KOPT-K1 (cell line): ENCODE measurements around the gene CPSF7.

ENCODE experiments used
- H3K27ac ChIP-seq: fragments of 200-600 bp; sonication (generic); 2 replicates; pipeline ENCODE4 v1.5.1; 2016; ENCODE audit warnings: antibody characterized with exemption, mild to moderate bottlenecking, low read depth, low read length; ENCODE audit not compliant: poor library complexity, severe bottlenecking
- H3K36me3 ChIP-seq: fragments of 200-600 bp; sonication (generic); 2 replicates; pipeline ENCODE4 v1.5.1; 2017; ENCODE audit warnings: antibody characterized with exemption, mild to moderate bottlenecking, low read length, moderate library complexity; ENCODE audit not compliant: insufficient read depth
- H3K9me3 ChIP-seq: fragments of 200-600 bp; sonication (generic); 2 replicates; pipeline ENCODE4 v1.5.1; 2017; ENCODE audit warnings: antibody characterized with exemption, low read length, mild to moderate bottlenecking; ENCODE audit not compliant: insufficient read depth, poor library complexity, severe bottlenecking

The CPSF7 gene

DNA sequence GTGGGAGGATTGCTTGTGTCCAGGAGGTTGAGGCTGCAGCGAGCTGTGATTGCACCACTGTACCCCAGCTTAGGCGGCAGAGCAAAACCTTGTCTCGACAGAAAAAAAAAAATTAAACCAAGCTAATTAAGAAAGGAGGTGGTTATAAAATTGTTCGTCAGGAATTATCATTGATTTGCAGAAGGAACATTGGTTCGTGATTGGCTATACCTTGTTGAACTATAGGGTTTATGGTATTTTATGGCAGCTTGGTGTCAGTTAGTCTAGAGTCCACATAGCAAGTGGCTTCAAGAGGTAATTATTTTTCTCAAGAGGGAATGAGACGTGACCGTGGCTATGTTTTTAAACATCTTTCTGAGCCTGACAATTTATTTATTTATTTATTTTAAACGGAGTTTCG is 48.9 kb downstream of the CPSF7 start:
- no peak overlapping the region for H3K27ac ChIP-seq

DNA sequence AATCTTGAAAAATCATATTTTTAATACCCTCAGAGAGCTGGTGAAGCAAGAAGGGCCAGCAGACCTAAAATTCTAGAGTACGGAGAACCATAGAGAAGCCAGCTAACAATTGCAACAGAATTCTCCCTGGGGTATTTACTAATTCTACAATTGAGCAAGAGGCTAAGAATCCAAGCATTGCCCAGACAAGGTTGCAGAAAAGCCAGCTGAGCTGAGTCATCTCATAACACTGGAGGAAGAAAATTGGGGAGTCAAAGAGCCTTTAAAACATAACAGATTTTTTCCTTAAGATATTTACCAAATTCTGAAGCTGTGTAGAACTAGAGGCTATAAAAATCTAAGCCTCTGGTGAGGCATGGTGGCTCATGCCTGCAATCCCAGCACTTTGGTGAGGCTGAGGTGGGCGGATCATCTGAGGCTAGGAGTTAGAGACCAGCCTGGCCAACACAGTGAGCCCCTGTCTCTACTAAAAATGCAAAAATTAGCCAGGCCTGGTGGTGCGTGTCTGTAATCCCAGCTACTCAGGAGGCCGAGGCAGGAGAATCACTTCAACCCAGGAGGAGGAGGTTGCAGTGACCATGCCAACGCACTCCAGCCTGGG is 51.0 kb downstream of the CPSF7 start:
- Histone ChIP-seq H3K9me3 (peaks cover 15% of the 10 kb centered on the region), H3K27ac (no peak overlapping the region), H3K36me3 (peaks cover 28% of the 10 kb centered on the region)

More for the DNA sequence above, 48.9 kb downstream of the CPSF7 start:
- no peaks in the 10 kb centered on the region for H3K9me3 ChIP-seq
- peaks cover 7% of the 10 kb centered on the region; the same call in 1 of the 2 replicates for H3K36me3 ChIP-seq

DNA sequence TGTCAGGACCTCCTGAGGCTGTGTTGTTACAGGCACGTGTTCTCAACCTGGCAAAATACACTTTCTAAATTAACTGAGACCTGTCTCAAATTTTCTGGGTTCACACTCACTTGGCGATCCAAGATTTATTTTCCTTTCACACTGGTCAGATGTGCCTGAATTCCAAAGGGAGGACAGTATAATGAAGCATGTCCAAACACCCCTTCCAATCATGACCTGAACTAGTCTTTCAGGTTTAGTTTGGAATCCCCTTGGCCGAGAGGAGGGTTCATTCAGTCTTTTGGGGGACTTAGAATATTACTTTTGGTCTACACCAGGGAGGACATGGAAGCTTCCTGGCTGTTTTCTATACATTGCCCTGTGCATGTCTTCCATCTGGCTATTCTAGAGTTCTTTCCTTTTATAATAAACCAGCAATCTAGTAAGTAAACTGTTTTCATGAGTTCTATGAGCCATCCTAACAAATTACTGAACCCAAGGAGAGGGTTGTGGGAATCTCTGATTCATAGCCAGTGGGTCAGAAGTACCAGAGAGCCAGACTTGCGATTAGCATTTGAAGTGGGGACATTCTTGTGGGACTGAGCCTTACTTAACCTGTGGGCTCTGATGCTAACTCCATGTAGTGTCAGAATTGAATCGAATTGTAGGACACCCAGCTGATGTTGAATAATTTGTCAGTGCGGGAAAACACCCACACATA is 52.2 kb downstream of the CPSF7 start:
- peaks cover 36% of the 10 kb centered on the region for H3K36me3 ChIP-seq
- H3K27ac ChIP-seq: no peak overlapping the region
- peaks cover 21% of the 10 kb centered on the region for H3K9me3 ChIP-seq

- Histone ChIP-seq H3K9me3 (peaks cover 35% of the 10 kb centered on the region), H3K36me3 (peaks cover 53% of the 10 kb centered on the region), H3K27ac (no peak overlapping the region)
These were observed 54.0 kb downstream of the CPSF7 start for GRCh38 chr11:61375761-61376108.

DNA sequence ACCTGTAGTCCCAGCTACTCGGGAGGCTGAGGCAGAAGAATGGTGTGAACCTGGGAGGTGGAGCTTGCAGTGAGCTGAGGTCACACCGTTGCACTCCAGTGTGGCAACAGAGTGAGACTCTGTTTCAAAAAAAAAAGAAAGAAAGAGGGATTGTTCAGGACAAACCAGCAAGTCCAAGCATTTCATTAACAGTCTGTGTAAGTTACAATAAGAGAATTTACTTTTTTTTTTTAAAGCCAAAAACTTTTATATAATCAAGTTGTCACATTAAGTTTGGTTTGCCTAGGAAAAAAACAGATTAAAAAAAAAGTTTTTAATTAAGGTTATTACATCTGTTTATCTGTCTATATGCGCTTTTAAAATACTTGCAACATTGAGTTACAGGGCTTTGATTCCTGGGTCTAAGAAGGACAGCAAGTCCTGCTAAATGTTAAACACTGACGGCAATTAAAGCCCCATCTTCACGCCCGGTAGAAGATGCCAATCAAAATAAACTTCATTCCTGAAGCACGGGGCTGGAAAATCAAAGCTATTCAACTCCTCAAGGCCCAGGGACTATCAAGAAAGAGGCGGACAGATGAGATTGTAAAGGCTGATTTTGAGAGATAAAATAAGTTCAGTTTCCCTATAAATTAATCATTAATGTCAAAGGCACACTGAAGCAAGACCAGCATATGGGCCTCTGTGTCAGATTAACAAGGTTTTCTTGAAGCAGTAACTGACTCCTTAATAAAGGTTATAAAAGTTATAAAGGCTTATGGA is 56.9 kb downstream of the CPSF7 start:
- Histone ChIP-seq H3K27ac (no peak overlapping the region), H3K9me3 (peaks cover 35% of the 10 kb centered on the region), H3K36me3 (peaks cover 82% of the 10 kb centered on the region)

DNA sequence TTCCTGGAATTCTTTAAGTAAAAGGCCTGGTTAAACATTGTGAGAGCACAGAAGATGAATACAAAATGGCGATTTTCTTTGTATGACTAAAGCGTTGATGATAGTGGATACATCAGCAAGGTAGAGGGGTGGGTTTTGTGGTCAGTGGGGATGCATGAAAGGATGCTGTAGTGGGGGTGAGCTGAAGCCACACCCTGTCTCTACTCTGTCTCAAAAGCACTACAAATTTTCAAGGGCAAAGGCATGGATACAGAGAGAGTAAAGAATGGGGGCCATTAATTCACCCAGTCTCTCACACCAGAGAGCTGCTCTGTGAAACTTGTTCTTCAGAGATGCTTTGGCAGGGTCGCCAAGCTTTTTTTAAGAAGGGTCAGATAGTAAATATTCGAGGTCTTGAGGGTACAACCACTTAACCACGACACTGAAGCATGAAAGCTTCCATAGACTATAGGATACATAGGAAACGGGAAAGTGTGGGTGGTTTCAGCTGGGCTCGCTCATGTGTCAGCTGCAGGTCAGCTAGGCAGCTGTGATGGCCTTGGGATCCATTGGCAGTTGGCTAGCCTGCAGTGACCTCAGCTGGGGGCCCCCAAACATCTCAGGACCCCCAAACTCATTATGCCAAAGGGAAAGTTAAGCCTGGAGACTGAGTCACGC is 59.3 kb downstream of the CPSF7 start:
- peaks cover 94% of the 10 kb centered on the region for H3K36me3 ChIP-seq
- H3K9me3 ChIP-seq: peaks cover 35% of the 10 kb centered on the region
- no peak overlapping the region for H3K27ac ChIP-seq

DNA sequence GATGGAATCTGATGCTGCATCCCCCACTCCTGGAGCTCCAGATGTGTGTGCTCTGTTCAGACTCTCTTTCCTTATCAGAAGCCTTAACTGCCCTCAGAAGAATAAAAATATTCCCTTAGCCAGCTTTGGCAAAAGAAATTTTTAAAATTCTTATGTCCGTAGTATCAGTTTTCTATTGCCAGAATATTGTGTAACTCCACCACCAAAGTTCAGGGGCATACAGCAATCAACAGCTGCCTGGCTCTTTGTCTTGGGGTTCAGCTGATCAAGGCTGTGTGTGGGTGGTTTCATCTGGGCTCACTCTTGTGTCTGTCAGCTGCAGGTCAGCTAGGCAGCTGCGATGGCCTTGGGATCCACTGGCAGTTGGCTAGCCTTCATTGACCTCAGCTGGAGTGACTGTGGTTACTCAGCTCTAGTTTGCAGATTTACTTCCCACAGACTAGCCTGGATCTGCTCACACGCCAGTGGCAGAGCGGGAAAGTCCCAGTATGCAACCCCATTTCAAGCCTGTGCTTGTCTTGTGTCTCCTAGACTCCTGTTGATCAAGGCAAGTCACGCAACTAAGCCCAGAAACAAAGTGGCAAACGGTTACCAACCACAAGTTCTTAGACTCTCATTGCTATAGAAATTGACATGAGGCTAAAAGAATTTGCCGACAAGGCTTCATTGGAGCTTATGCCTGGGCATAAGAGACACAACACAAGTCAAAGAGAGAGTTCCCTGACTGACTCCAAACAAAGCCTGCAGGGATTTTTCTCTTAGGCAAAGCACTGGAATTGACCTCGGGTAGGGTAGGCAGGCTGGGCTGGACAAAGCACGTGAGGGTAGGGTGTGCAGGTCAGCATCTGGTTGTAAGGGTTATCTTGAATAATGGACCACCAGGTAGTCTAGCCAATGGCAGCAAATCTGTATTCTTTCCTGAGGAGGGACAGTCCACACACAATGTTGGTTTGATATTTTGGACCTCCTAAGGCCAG is 60.1 kb downstream of the CPSF7 start:
- Histone ChIP-seq H3K36me3 (peaks cover 93% of the 10 kb centered on the region), H3K9me3 (peaks cover 27% of the 10 kb centered on the region), H3K27ac (no peak overlapping the region)

GRCh38 chr11:61368646-61369045 is 61.1 kb downstream of the CPSF7 start:
- H3K36me3 ChIP-seq: peaks cover 93% of the 10 kb centered on the region
- H3K9me3 ChIP-seq: peaks cover 20% of the 10 kb centered on the region
- H3K27ac ChIP-seq: no peak overlapping the region

- H3K9me3 ChIP-seq: peaks cover 12% of the 10 kb centered on the region
- peaks cover 89% of the 10 kb centered on the region for H3K36me3 ChIP-seq
- no peak overlapping the region for H3K27ac ChIP-seq
These were observed 62.4 kb downstream of the CPSF7 start for GRCh38 chr11:61367406-61367805.

DNA sequence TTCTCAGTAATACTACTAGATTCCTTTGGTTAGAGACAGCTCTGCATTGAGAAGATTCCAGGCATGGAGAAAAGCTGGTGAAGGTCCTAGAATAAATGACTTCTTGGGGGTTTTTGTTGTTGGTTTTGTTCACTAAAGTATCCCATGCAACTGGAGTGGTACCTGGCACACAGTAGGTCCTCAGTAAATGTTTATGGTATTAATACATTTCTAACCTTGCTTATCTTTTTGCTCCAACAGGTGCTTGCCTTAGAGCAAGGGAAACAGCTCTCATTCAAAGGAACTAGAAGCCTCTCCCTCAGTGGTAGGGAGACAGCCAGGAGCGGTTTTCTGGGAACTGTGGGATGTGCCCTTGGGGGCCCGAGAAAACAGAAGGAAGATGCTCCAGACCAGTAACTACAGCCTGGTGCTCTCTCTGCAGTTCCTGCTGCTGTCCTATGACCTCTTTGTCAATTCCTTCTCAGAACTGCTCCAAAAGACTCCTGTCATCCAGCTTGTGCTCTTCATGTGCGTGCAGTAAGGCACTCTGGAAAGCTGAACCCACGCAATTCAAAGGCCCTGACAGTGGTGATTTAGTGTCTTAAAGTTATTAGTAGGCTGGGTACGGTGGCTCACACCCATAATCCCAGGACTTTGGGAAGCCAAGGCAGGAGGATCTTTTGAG is 65.6 kb downstream of the CPSF7 start:
- no peak overlapping the region for H3K27ac ChIP-seq
- no peaks in the 10 kb centered on the region for H3K9me3 ChIP-seq
- H3K36me3 ChIP-seq: peaks cover 58% of the 10 kb centered on the region

GRCh38 chr11:61362542-61362875 is 67.3 kb downstream of the CPSF7 start:
- peak overlapping the region; percentile 98 for H3K27ac ChIP-seq
- peaks cover 42% of the 10 kb centered on the region for H3K36me3 ChIP-seq
- no peaks in the 10 kb centered on the region for H3K9me3 ChIP-seq

DNA sequence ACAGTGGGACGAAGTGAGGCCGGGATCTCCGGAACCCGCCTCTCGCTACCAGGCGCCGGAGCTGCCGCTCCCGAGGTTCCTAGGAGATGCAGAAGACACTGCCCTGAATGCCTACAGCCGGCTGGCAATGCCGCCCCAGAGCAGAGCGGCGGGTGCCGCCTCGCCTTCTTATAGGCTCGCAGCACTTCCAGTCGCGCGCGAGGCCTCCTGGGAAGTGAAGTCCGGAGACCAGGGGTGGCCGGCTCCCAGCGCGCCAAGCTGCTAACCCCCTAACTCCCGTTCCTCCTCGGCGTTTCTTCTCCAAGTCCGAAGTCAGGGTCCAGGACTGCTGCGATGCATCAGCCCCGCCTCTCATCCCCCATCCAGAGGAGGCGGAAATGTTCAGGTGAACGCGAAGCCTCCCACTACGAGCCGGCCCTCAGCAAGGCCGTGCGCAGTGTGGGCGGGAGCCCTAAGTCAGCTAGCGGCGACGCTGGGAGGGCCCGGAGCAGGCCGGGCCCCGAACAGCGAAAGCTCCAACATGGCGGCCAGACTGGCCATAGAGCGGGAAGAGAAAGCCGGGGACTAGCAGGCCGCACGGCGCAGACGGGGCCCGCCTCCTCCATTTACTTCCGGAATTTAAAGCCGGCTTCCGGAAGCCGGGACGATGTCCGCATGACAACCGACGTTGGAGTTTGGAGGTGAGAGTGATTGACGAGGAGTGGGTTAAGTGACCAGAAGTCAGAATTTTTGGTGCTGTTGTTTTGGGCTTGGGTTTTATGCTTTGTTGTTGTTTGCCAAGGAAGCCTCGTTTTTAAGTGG is 67.8 kb downstream of the CPSF7 start, which contains the start of the genes CYB561A3 and TMEM138:
Gene CYB561A3 (minus strand): TSS at position 142 of the 801 bp plus-strand sequence. CDS start 5,169 bp downstream, outside the sequence.
Gene TMEM138 (plus strand): TSS at position 634 of the 801 bp plus-strand sequence. CDS start 2,017 bp downstream, outside the sequence.
- H3K27ac ChIP-seq: peak within 1 kb of the TSS; percentile 98
- H3K9me3 ChIP-seq: no peaks in the 10 kb centered on the region
- H3K36me3 ChIP-seq: peaks cover 39% of the 10 kb centered on the region

DNA sequence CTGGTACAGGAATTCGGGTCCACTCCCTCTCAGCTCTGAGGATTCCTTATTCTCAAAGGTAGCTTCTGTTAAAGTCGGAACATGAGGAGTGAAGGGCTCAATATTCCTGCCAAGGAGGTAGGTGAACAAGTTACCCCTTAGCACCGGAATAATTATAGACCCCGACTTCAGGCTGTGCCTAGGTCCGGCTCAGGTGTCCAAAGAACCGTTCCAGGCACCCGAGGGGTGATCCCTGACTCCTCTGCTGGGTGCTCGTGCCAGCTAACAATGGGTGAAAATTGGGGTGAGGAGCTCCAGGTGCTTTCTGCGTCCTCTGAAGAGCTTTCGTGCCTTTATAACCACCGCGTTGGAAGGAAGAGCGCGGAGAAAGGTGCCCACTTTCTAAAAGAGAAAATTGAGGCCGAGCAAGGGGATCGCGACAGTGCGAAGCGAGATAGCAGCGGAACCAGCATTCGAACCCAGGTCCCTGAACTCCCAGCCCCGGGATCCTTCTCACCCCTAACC is 68.5 kb downstream of the CPSF7 start:
- Histone ChIP-seq H3K36me3 (peaks cover 36% of the 10 kb centered on the region), H3K27ac (peak overlapping the region; percentile 98), H3K9me3 (no peaks in the 10 kb centered on the region)
